ENCODE measurements around the gene ATG4C.

ATG4C gene

GRCh38 chr1:62790716-62791115 is 6.8 kb downstream of the ATG4C start:
- Histone ChIP-seq H3K27ac (ENCODE audit: low read length) (no peak overlapping the region), H3K79me2 (ENCODE audit: insufficient read depth, low read length) (peaks cover 34% of the 10 kb centered on the region), H3K4me2 (ENCODE audit: insufficient read depth, low read length) (no peak overlapping the region), H2AFZ (ENCODE audit: low read depth, low read length) (no peak overlapping the region), H3K4me1 (ENCODE audit: insufficient read depth, low read length) (peaks cover 10% of the 10 kb centered on the region; the same call in 1 of the 2 replicates), H3K9me3 (ENCODE audit: insufficient read depth, low read length, severe bottlenecking) (no peaks in the 10 kb centered on the region), H4K20me1 (ENCODE audit: insufficient read depth, low read length) (no peaks in the 10 kb centered on the region), H3K4me3 (ENCODE audit: low read depth in 1 of 2, low read length in 2 of 2) (no peak overlapping the region), H3K9ac (ENCODE audit: low read depth, low read length) (no peak overlapping the region), H3K27me3 (ENCODE audit: insufficient read depth, low read length, poor library complexity) (no peaks in the 10 kb centered on the region), H3K36me3 (ENCODE audit: insufficient read depth, low read length) (no peaks in the 10 kb centered on the region)
- no peak for TF ChIP-seq CTCF (IDR thresholded peaks at IDR 0.05; ENCODE audit: borderline replicate concordance, extremely low read depth, low read length, poor library complexity, severe bottlenecking)
- TF ChIP-seq EZH2 (IDR thresholded peaks at IDR 0.05; ENCODE audit: borderline replicate concordance, low read depth, low read length, severe bottlenecking) = no peak
- DNase-seq (no peak), ATAC-seq (ENCODE audit: insufficient read depth, low read depth) (no peak)

GRCh38 chr1:62794053-62794452 is 10.1 kb downstream of the ATG4C start:
- Histone ChIP-seq H3K79me2 (ENCODE audit: insufficient read depth, low read length) (peaks cover 18% of the 10 kb centered on the region), H3K4me2 (ENCODE audit: insufficient read depth, low read length) (no peak overlapping the region), H3K4me1 (ENCODE audit: insufficient read depth, low read length) (no peaks in the 10 kb centered on the region), H3K27ac (ENCODE audit: low read length) (no peak overlapping the region), H3K9ac (ENCODE audit: low read depth, low read length) (no peak overlapping the region), H4K20me1 (ENCODE audit: insufficient read depth, low read length) (no peaks in the 10 kb centered on the region), H2AFZ (ENCODE audit: low read depth, low read length) (no peak overlapping the region), H3K4me3 (ENCODE audit: low read depth in 1 of 2, low read length in 2 of 2) (no peak overlapping the region), H3K9me3 (ENCODE audit: insufficient read depth, low read length, severe bottlenecking) (no peaks in the 10 kb centered on the region), H3K27me3 (ENCODE audit: insufficient read depth, low read length, poor library complexity) (no peaks in the 10 kb centered on the region), H3K36me3 (ENCODE audit: insufficient read depth, low read length) (no peaks in the 10 kb centered on the region)
- DNase-seq = no peak
- ATAC-seq (ENCODE audit: insufficient read depth, low read depth) = no peak
- TF ChIP-seq EZH2 (IDR thresholded peaks at IDR 0.05; ENCODE audit: borderline replicate concordance, low read depth, low read length, severe bottlenecking) = no peak
- TF ChIP-seq CTCF (IDR thresholded peaks at IDR 0.05; ENCODE audit: borderline replicate concordance, extremely low read depth, low read length, poor library complexity, severe bottlenecking) = no peak

- Histone ChIP-seq H3K9me3 (ENCODE audit: insufficient read depth, low read length, severe bottlenecking) (no peaks in the 10 kb centered on the region), H3K9ac (ENCODE audit: low read depth, low read length) (no peak overlapping the region), H3K4me3 (ENCODE audit: low read depth in 1 of 2, low read length in 2 of 2) (no peak overlapping the region), H3K27ac (ENCODE audit: low read length) (no peak overlapping the region), H3K79me2 (ENCODE audit: insufficient read depth, low read length) (peaks cover 12% of the 10 kb centered on the region), H3K36me3 (ENCODE audit: insufficient read depth, low read length) (no peaks in the 10 kb centered on the region), H4K20me1 (ENCODE audit: insufficient read depth, low read length) (no peaks in the 10 kb centered on the region), H3K4me2 (ENCODE audit: insufficient read depth, low read length) (no peak overlapping the region), H3K27me3 (ENCODE audit: insufficient read depth, low read length, poor library complexity) (no peaks in the 10 kb centered on the region), H2AFZ (ENCODE audit: low read depth, low read length) (no peak overlapping the region), H3K4me1 (ENCODE audit: insufficient read depth, low read length) (no peaks in the 10 kb centered on the region)
- ATAC-seq (ENCODE audit: insufficient read depth, low read depth) (no peak), DNase-seq (no peak)
- TF ChIP-seq CTCF (IDR thresholded peaks at IDR 0.05; ENCODE audit: borderline replicate concordance, extremely low read depth, low read length, poor library complexity, severe bottlenecking) (no peak), EZH2 (IDR thresholded peaks at IDR 0.05; ENCODE audit: borderline replicate concordance, low read depth, low read length, severe bottlenecking) (no peak)
These were observed 12.3 kb downstream of the ATG4C start for GRCh38 chr1:62796221-62796620.

GRCh38 chr1:62799688-62800087 is 15.8 kb downstream of the ATG4C start:
- Histone ChIP-seq H3K4me2 (ENCODE audit: insufficient read depth, low read length) (no peak overlapping the region), H3K79me2 (ENCODE audit: insufficient read depth, low read length) (peaks cover 7% of the 10 kb centered on the region; the same call in 1 of the 2 replicates), H3K4me3 (ENCODE audit: low read depth in 1 of 2, low read length in 2 of 2) (no peak overlapping the region), H3K9me3 (ENCODE audit: insufficient read depth, low read length, severe bottlenecking) (no peaks in the 10 kb centered on the region), H3K36me3 (ENCODE audit: insufficient read depth, low read length) (no peaks in the 10 kb centered on the region), H3K9ac (ENCODE audit: low read depth, low read length) (no peak overlapping the region), H3K4me1 (ENCODE audit: insufficient read depth, low read length) (no peaks in the 10 kb centered on the region), H2AFZ (ENCODE audit: low read depth, low read length) (no peak overlapping the region), H3K27ac (ENCODE audit: low read length) (no peak overlapping the region), H4K20me1 (ENCODE audit: insufficient read depth, low read length) (no peaks in the 10 kb centered on the region), H3K27me3 (ENCODE audit: insufficient read depth, low read length, poor library complexity) (no peaks in the 10 kb centered on the region)
- no peak for DNase-seq
- no peak for TF ChIP-seq EZH2 (IDR thresholded peaks at IDR 0.05; ENCODE audit: borderline replicate concordance, low read depth, low read length, severe bottlenecking)
- no peak for TF ChIP-seq CTCF (IDR thresholded peaks at IDR 0.05; ENCODE audit: borderline replicate concordance, extremely low read depth, low read length, poor library complexity, severe bottlenecking)
- no peak for ATAC-seq (ENCODE audit: insufficient read depth, low read depth)

Data from DND-41 (cell line).